Fibroblast of mammary gland (primary cell): Measurements from ENCODE around the gene MED17.

Experiments used
- DNase-seq: peaks from one replicate; pipeline ENCODE4 v3.0.0-alpha.2; 2010; ENCODE audit warnings: low read depth
- H3K4me3 ChIP-seq: 2 replicates; pipeline ENCODE4 v1.5.1; 2011; ENCODE audit warnings: low read depth, mild to moderate bottlenecking, low read length, moderate library complexity; ENCODE audit not compliant: control insufficient read depth
- TF ChIP-seq, protein P1 (sequence below): conservative IDR thresholded peaks from 2 replicates; pipeline ENCODE4 v1.5.1; 2011; ENCODE audit warnings: low read depth, low read length, inconsistent platforms; ENCODE audit not compliant: control insufficient read depth, insufficient read depth

MED17 gene

DNA sequence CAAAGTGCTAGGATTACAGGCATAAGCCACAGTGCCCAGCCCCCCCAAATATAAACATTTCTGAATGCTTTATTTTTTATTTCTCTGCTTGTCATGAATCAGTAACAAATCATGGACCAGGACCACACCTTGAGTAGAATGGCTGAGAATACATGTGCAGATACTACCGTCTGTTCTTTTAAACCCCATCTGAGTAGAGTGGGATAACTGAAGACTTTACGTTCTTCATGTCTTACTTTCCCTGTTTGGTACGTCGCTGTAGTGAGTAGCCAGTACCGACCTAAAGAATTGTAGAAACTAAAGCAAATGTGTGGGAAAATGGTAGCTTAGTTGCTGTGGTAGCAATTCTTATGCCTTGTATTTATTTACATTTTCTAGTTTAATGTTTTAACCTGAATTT, 29.9 kb downstream of the MED17 start:
- H3K4me3 ChIP-seq, result no peak overlapping the region
- DNase-seq, result no peak
- TF ChIP-seq, protein P1, sequence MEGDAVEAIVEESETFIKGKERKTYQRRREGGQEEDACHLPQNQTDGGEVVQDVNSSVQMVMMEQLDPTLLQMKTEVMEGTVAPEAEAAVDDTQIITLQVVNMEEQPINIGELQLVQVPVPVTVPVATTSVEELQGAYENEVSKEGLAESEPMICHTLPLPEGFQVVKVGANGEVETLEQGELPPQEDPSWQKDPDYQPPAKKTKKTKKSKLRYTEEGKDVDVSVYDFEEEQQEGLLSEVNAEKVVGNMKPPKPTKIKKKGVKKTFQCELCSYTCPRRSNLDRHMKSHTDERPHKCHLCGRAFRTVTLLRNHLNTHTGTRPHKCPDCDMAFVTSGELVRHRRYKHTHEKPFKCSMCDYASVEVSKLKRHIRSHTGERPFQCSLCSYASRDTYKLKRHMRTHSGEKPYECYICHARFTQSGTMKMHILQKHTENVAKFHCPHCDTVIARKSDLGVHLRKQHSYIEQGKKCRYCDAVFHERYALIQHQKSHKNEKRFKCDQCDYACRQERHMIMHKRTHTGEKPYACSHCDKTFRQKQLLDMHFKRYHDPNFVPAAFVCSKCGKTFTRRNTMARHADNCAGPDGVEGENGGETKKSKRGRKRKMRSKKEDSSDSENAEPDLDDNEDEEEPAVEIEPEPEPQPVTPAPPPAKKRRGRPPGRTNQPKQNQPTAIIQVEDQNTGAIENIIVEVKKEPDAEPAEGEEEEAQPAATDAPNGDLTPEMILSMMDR, result no peak

DNA sequence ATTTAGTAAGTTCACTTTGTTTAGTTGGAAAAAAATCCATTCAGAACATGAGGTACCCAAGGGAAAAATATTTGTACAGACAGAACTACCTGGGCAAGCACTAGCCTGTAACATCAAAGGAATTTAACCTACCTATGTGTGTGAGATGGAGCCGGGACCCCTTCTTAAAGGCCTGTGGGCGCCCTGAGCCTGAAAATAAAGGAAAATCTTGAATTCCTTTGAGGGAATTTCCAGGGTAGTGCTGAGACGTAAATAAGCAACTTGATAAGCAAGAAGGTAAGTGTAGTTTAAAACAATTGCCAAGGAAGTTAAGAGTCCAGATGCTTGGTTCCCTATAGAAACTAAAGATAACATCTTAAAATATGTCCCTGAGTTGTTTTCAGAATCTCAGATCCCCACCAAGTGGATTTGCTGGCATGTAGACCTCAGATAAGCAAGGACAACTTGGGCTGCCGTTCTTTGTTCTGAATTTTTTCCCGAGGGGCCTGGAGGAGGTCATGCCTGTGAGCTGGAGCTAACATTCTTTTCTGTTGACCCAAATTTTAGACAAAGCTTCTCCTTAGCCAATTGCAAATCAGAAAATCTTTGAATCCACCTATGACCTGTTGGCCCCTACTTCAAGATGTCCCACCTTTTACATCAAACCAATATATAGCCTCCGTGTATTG, 31.0 kb downstream of the MED17 start:
- DNase-seq, result no peak
- TF ChIP-seq, protein P1, result no peak
- H3K4me3 ChIP-seq, result no peak overlapping the region

DNA sequence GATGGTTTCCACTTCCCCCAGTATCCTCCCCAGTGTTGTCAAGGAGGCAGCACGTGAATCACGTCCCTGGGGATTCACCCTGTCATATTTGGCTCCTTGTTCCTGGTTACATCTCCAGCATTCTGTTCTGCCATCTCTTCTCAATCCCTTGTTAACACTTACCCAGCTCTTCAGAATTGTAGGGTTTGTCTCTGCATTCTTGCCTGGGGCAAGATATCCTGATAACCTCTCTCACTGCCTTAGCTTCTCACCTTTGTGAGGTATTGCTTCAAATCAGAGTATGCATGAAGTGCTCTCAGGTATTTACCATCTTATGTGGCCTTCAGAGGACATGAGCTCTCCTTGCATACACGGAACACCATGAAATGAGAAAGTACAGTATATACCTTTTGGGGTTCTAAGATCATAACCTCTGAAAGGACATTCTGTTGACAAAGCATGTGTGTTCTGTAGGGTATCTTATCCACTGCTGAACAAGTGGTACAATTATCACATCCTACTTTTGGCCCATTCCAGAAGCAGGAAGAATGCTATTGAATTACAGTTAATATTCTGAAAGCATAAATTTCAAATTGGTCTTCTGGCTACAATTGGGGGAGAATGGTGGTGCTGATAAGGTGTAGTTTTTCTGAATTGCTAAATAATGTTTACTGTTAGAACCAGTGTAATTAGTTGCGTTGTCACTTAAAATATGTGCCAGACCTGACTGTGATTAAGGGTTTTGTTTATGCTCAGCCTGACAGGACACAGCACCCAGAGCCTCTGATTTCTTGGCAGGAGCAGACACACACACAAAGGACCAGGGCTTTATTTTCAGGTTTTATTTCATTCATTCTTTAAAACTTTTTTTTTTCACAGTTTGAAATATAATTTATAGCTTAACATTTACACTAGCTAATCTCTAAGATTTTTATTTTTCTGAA, 33.6 kb downstream of the MED17 start:
- DNase-seq, result peak; percentile 27
- TF ChIP-seq, protein P1, result no peak
- no peak overlapping the region for H3K4me3 ChIP-seq

DNA sequence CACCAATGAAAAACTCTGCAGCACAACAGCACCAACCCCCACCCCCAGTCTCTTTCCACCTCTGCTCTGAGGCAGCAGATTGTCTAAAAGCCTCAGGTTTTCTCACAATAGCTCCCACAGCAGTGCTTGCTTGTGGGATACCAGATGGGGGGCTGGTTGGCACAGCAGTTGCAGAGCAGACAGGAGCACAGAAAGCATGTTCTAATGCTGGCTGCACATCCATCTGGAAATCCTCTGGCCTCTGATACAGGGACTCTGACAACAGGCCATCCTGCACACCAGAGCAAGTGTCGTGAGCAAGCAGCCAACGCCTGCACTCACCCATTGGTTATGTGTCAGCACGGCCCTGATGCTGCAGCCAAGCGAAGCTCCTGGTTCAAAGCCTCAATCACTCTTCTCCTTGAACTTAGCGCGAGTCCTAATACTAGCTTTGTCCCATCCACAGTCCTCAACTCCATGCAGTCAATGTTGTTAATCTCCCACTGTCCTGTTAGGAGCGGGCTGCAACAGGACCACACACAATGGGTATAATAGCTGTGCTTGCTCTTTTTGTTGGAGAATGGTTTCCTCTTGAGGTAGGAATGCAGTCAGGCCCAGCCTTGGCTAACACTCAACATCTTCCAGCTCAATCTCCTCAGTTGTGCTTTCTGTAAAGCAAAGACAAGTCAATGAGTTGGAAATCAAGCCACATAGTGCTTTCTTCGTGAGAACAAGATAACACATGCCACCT, 36.0 kb downstream of the MED17 start:
- H3K4me3 ChIP-seq, result no peak overlapping the region
- no peak for DNase-seq
- TF ChIP-seq, protein P1, result no peak

DNA sequence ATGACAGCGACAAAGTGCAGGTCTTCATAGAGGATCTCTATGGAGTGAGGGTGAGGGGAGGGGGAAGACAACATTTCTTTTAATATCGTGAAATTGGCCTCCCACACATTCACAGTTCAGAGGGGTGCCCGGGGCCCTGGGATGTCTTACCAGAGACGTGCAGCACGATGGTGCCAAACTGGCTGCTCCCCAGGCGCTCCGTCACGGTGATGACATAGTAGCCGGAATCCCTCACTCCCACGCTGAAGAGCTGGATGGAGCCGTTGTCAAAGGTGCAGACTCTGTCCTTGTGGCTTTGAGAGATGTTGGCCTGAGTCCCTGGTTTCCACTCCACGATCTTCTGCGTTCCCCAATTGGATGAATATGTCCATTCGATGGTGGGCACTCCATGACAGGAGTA, 36.8 kb downstream of the MED17 start:
- no peak for DNase-seq
- TF ChIP-seq, protein P1, result no peak

DNA sequence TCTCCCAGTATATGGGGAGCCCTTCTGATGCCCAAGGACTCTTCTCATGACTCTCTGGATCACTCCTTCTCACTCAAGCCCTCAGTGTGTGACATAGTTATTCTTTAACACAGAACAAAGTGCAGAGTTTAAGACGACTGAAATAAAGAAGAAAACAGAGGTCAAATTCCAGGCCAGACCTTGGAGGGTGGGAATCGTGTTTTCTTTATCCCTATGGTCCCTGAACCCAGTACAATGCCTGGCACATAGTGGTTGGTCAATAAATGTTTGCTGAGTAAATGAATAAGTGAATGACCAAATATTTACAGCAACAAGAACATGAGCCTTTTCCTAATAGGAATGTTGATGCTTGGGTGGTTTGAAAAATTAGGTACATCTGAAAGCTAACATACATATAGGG, 37.5 kb downstream of the MED17 start:
- TF ChIP-seq, protein P1, result no peak
- no peak for DNase-seq

More for the DNA sequence above, 36.8 kb downstream of the MED17 start:
- H3K4me3 ChIP-seq, result no peak overlapping the region

More for the DNA sequence above, 37.5 kb downstream of the MED17 start:
- no peak overlapping the region for H3K4me3 ChIP-seq
